Upper lobe of right lung (tissue), 1 donor: Measurements from ENCODE around the gene VPS9D1. TPM values are rescaled to one million over a fixed set of nuclear protein-coding genes. Genes with fewer than 3 reads are reported as not detected.
"Not testable (repeated sequence)": the region's sequence is repeated elsewhere in the genome, so short reads cannot be mapped to it uniquely, and the experiment has no call there.

Source experiments
- ATAC-seq: fragments of 200-7000 bp; cut with Tn5 transposase; one replicate; pipeline ENCODE4 v1.9.1; 2020; ENCODE audit warnings: mild to moderate bottlenecking, moderate library complexity
- DNase-seq: peaks from one replicate; pipeline ENCODE4 v3.0.0-alpha.2; 2020
- H3K27ac ChIP-seq: fragments of 200-600 bp; one replicate; pipeline ENCODE4 v1.8.0; 2022
- H3K27me3 ChIP-seq: fragments of 200-600 bp; one replicate; pipeline ENCODE4 v1.8.0; 2022; ENCODE audit warnings: mild to moderate bottlenecking
- H3K36me3 ChIP-seq: fragments of 200-600 bp; one replicate; pipeline ENCODE4 v1.8.0; 2022
- H3K4me1 ChIP-seq: fragments of 200-600 bp; one replicate; pipeline ENCODE4 v1.8.0; 2022
- H3K4me3 ChIP-seq: fragments of 200-600 bp; one replicate; pipeline ENCODE4 v1.8.0; 2022; ENCODE audit warnings: mild to moderate bottlenecking
- H3K9me3 ChIP-seq: fragments of 200-600 bp; one replicate; pipeline ENCODE4 v1.8.0; 2022
- CTCF ChIP-seq: fragments of 200-600 bp; IDR thresholded peaks from one replicate; pipeline ENCODE4 v1.8.0; 2022; ENCODE audit warnings: antibody characterized with exemption
- intact Hi-C: fragments of 100-400 bp; cut with DNase I; formaldehyde crosslinking; loops from one replicate; pipeline ENCODE4 v1.11.0; 2022
- total RNA-seq: library from RNA; stranded (reverse); fragmentation: NEBNext Ultra II Directional; extraction: Animal tissue kit (Norgen Biotek cat#: 25700); gene quantifications from one replicate; pipeline ENCODE4 v1.2.1, GENCODE V29; 2021
- donor health status: DM: no; HTN: yes; CAD: no; lungs with severe emphysema.

Gene VPS9D1
- total RNA-seq, 1 donor from 2014 or later = 15.7 TPM

DNA sequence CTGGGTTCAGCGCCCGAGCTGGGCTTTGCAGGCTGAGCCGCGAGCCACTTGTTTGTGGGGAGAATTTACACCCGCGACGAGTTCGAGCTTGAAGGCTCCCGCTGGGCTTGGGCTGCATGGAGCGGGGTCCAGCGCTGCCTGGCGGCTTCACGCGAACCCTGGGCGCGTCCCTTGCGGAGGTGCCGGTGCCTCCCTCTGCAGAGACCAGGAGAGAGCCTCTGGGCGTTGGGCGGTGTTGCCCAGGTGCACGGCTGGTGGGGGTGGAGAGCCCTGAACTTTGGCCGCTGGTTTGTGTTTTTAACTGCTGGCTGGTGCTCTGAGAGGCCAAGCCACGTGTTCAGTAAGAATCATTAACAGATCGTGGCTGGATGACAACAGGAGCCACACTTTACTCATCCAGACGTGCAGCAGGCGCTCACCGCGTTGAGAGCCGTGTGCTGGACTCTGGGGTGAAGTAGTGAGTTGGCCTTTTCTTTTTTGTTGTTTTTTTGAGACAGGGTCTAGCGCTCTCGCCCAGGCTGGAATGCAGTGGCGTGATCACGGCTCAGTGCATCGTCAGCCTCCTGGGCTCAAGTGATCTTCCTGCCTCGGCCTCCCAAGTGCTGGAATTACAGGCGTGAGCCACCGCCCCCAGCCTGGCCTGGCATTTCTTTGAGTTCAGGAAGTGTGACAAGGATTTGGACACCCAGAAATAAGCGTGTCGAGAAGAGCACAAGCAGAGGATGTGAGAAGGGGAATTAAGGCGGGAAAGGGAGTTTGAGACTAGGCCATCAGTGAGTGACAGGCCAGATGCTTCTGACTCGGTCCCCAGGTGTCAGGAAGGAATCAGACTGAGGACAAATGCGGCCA is 33.4 kb downstream of the VPS9D1 start:
- Histone ChIP-seq H3K4me1 (peaks cover 7% of the 10 kb centered on the region), H3K27ac (peak overlapping the region; percentile 83), H3K9me3 (no peaks in the 10 kb centered on the region), H3K27me3 (no peaks in the 10 kb centered on the region), H3K36me3 (peaks cover 19% of the 10 kb centered on the region), H3K4me3 (peak overlapping the region; percentile 73)
- ATAC-seq (peak; percentile 57), DNase-seq (no peak)
- intact Hi-C loops = no loop called here
- TF ChIP-seq CTCF = no peak

DNA sequence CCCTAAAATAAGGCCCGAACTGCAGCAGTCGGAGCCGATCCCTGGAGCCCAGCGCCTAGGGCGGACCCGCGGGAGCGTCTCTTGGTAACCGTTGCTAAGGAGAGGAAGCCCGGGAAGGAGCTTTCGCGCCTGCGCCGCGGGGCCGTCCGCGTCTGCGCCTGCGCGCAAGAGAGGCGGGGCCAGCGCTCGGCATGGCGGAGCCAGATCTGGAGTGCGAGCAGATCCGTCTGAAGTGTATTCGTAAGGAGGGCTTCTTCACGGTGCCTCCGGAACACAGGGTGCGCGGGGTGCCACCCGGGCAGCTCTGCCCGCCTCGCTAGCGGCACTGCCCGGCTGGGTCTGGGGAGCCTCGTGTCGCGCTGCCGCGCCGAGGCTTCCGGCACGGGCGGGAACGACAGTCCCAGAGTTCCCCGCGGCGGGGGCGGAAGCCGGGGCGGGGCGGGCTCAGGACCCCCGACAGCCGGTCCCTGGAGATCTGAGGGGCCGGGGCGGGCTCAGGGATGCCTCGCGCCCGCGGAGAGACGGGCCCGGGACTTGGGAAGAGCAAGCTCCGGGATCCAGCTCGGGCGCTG is 34.1 kb downstream of the VPS9D1 start, which contains the start of gene CDK10:
Gene CDK10 (plus strand): TSS at position 170 of the 572 bp plus-strand sequence. CDS start 22 bp downstream, at position 192.
- peaks cover 7% of the 10 kb centered on the region for H3K4me1 ChIP-seq
- H3K27ac ChIP-seq = peak within 1 kb of the TSS; percentile 83
- peak within 1 kb of the TSS; percentile 73 for H3K4me3 ChIP-seq
- H3K9me3 ChIP-seq = no peaks in the 10 kb centered on the region
- peaks cover 12% of the 10 kb centered on the region for H3K36me3 ChIP-seq
- ATAC-seq (peak; percentile 93), DNase-seq (peak; percentile 91)
- no peaks in the 10 kb centered on the region for H3K27me3 ChIP-seq
- no peak for TF ChIP-seq CTCF
- intact Hi-C loops = no loop called here

DNA sequence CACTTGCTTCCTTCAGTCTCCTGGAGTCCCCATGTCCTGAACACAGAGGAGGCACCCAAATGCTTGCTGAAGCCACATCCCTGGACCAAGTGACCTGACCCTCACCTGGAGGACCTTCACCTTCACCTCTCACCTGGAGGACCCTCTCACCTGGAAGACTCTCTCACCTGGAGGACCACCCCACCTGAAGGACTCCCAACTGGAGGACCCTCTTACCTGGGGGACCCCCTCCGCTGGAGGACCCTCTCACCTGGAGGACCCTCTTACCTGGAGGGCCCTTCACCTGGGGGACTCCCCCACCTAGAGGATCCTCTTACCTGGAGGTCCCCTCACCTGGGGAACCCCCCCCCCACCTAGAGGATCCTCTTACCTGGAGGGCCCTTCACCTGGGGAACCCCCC is 34.8 kb downstream of the VPS9D1 start:
- intact Hi-C loops = no loop called here
- no peaks in the 10 kb centered on the region for H3K27me3 ChIP-seq
- H3K9me3 ChIP-seq = no peaks in the 10 kb centered on the region
- ATAC-seq (no peak), DNase-seq (no peak)
- peaks cover 6% of the 10 kb centered on the region for H3K36me3 ChIP-seq
- no peak overlapping the region for H3K4me3 ChIP-seq
- no peak overlapping the region for H3K27ac ChIP-seq
- no peak for TF ChIP-seq CTCF
- H3K4me1 ChIP-seq = peaks cover 7% of the 10 kb centered on the region

DNA sequence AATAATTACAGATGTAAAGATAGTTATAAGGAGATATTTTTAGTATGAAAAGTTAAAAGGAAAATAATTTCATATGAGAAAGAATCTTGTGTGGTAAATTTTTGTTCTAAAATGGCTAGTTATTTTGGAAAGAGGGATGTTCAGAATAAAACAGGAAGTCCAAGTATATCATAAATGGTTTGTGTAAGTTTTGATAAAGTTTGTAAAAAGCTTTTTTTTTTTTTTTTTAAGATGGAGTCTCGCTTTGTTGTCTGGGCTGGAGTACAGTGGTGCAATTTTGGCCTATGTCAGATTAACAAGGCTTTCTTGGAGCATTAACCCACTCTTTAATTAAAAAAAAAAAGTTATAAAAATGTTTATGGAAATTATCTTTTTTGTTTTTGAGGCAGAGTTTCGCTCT is 42.4 kb downstream of the VPS9D1 start:
- Histone ChIP-seq H3K36me3 (no peaks in the 10 kb centered on the region), H3K4me1 (no peaks in the 10 kb centered on the region), H3K27ac (no peak overlapping the region), H3K4me3 (no peak overlapping the region), H3K27me3 (no peaks in the 10 kb centered on the region), H3K9me3 (no peaks in the 10 kb centered on the region)
- no peak for TF ChIP-seq CTCF
- intact Hi-C loops = no loop called here
- no peak for DNase-seq
- no peak for ATAC-seq

DNA sequence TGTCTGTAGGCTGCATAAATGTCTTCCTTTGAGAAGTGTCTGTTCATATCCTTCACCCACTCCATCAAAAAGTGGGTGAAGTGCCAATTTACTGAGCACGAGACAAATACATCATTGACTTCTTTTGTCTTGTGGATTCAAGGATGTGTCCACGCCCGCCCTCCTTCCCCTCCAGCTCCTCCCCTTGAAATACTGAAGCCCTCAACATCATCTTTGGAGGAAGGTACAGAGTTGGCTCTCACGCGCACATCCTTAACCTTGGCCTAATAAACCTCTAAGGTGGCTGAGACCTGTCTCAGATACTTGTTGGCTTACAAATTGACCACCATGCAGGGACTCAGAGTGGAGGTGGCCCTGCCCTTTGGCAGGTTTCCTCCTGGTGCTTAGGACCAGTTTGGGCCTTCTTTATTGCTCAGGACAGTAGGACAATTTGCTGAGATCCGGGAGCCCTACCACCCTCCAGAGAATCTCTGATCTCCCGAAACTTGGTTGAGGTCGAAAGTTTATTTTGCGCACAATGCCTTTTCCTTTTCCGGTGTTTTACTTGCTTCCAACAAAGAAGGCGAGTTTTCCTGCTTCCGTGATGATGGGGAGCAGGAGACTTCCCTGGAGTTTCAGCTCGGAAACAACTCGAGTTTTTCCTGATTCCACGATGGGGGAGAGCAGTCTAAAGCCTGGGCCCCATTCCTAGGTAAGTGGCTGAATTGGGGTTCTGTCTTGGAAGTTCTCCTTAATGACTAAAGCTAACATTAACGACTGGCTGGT is 48.3 kb downstream of the VPS9D1 start:
- H3K4me3 ChIP-seq = no peak overlapping the region
- H3K36me3 ChIP-seq = no peaks in the 10 kb centered on the region
- peaks cover 4% of the 10 kb centered on the region for H3K4me1 ChIP-seq
- no peaks in the 10 kb centered on the region for H3K9me3 ChIP-seq
- intact Hi-C loops = no loop called here
- ATAC-seq (no peak), DNase-seq (no peak)
- peak overlapping the region; percentile 6 for H3K27ac ChIP-seq
- H3K27me3 ChIP-seq = no peaks in the 10 kb centered on the region
- no peak for TF ChIP-seq CTCF

DNA sequence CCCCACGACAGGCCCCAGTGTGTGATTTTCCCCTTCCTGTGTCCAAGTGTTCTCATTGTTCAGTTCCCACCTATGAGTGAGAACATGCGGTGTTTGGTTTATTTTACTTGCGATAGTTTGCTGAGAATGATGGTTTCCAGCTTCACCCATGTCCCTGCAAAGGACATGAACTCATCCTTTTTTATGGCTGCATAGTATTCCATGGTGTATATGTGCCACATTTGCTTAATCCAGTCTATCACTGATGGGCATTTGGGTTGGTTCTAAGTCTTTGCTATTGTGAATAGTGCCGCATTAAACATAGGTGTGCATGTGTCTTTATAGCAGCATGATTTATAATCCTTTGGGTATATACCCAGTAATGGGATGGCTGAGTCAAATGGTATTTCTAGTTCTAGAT is 49.1 kb downstream of the VPS9D1 start:
- H3K4me1 ChIP-seq, H3K9me3 ChIP-seq, H3K36me3 ChIP-seq, H3K4me3 ChIP-seq, H3K27ac ChIP-seq, H3K27me3 ChIP-seq, ATAC-seq, DNase-seq, intact Hi-C loops: not testable (repeated sequence)
